Measurements from ENCODE around the gene OR51F2.
"Not testable (repeated sequence)": the region's sequence is repeated elsewhere in the genome, so short reads cannot be mapped to it uniquely, and the experiment has no call there.

Gene OR51F2, protein sequence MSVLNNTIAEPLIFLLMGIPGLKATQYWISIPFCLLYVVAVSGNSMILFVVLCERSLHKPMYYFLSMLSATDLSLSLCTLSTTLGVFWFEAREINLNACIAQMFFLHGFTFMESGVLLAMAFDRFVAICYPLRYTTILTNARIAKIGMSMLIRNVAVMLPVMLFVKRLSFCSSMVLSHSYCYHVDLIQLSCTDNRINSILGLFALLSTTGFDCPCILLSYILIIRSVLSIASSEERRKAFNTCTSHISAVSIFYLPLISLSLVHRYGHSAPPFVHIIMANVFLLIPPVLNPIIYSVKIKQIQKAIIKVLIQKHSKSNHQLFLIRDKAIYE

DNA sequence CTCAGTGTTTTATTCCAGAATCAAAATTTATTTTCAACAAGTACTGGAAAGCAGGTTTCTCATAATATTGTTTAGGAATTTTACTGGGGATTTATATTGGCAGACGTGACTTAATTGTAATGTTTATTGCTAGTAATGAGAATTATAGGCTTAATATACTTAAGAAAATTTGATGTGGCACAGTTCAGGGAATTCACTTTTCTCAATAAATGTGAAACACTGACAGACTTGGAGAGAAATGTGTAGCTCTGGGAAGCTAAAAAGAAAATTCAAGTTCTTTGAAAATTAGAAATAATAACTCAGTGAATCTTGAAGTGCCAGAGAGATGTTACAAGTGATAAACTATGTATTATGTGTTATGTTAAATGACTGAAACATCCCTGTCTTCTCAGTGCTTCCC is at the start of gene OR51F2:
TSS of gene OR51F2 (plus strand) at position 301 of the 400 bp plus-strand sequence. CDS start 101 bp downstream, outside the sequence.
- no peak for DNase-seq

DNA sequence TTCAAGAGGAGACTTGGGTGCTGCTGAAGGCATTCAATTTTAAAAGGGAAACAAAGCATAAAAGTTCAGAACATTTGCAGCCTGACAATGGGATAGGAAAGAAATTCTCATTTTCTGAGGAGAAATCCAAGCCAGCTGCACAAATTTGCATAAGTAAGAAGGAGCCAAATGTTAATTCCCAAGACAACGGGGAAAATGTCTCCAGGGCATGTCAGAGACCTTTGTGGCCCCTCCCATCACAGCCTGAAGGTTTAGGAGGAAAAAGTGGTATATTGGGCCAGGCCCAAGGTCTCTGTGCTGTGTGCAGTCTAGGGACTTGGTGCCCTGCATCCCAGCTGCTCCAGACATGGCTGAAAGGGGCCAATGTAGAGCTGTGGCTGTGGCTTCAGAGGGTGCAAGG is 38.7 kb upstream of the OR51F2 start:
- DNase-seq = no peak

DNA sequence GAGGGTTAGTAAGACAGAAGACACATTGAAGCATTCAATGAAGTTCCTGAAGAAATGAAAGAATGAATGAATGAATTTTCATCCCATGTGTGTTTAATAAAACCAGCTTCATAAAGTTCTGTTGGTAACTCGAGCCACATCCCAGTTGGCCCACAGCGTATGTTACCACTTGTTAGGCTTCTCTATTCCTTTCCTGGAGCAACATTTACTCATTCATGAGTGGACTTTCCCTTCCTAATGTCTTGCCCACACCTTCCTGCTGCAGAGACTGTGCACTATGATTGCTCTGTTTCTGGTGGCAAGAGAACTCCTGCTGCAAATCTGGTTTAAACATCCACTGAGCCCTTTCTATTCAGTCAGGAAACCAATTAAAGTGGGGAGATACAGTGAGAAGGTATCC is 23.9 kb upstream of the OR51F2 start:
- DNase-seq = no peak

DNA sequence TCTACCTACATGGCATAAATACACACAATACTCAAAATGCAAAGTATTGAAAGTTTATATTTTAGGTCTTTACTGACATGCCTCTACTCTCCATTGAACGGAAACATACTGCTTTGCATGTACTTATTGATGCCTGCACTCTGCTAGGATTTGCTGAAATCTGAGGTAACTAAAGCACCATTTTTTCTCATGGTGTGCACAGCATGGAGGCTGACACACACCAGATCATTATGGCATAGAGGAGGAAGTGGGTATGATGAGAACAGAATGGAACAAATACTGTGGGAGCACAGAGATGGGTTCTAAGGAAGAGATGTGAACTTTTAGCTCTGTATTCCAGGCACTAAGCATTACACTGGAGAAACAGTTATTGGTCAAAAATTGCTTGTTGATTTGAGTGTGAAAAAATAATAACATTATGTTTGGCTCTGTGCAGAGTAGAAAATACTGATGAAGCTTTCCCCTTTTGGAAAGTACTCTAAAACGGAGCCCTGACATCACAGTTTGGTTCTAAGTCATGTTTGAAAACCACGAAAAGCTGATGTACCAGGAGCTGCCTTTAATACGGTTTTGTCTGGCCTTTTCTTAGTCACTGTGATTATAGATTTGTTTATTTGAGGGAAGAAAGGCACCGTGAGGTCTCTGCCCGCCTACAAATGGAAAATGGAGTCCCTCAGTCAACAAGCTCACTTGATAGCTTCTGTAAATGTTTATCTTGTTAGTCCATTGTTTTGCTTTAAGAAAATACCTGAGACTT is 22.5 kb upstream of the OR51F2 start:
- no peak for DNase-seq

DNA sequence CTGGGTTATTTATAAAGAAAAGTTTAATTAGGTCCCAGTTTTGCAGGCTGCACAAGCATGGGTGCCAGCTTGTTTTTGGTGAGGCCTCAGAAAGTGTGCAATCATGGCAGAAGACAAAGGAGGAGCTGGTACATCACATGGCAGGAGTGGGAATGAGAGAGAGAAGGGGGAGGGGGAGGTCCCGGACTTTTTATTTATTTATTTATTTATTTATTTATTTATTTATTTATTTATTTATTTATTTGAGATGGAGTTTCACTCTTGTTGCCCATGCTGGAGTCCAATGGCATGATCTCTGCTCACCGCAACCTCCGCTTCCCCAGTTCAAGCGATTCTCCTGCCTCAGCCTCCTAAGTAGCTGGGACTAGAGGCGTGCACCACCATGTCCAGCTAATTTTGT is 19.8 kb upstream of the OR51F2 start:
- not testable (repeated sequence) for DNase-seq

DNA sequence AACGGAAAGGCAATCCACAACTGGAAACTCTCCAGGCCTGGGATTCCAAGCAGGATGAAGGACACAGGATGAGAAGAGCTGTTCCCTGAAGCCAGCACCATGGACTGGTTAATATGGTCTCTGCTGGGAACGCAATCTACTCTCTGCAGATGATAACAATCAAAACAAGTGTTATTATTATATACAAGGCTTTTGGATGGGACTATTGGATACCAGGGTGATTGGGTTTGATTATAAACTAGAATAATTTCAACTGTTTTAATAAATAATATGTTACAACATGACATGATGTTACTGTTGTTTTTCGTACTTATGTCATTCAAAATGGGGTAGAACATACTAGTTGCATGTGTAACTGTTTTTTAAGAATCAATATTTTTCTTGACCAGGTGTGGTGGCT is 16.8 kb upstream of the OR51F2 start, which contains the start of gene OR52R1:
TSS of gene OR52R1 (minus strand) at position 101 of the 400 bp plus-strand sequence. CDS start at position 101, 0 bp downstream.
- DNase-seq = no peak

DNA sequence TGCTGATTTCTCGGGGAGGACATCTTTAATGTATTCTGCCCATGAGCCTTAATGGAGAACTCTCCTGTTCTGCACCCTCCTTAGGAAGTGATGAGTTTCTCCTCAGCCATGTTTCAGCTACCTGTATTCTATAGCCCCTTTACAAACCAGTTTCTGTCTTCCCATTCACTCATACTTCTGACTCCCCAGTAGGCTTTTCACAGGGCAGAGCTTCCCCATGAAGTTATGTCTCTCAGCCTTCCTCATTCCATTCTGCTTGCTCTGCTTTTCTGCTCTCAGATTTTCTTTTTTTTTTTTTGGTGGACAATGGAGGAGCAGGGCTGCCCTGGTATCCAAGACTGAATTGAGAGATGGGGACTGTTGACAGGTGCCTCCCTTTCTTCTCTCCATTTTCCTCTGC is 12.6 kb upstream of the OR51F2 start:
- DNase-seq = no peak

DNA sequence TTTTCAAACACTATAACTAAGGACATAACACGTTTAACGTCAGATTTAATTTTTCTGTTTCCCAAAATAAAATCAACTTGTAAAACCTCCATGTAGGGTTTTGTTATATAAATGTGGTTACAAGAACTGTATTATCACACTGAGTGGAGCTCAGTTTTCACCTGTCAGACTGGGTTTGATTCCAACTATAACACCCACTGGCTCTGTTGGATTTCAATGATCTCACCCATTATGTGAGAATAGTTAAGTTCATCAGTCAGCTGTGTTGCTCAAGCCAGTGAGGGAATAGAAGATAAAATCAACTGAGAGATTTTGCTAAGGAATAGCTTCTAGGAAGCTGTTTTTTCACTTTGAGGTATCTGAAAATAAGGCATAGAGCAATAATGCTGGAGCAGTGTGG is 11.9 kb upstream of the OR51F2 start:
- no peak for DNase-seq

DNA sequence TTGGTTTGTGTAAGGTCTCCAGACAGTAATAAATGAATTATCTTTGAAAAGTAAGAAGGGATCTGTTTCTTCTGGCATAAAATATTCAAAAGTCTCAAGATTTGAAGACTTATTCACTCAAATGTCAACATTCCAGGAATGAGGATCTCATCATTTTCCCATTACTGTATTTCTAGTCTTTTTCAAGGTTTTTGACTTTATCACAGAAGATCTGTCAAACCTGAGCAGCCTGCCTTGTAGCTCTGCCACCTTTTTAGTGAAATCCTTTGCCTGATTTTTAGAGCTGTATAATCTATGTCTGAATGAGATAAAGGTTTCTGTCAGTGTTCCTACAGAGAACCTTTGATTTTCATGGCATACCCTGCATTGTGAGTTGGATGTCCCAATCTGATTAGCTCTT is 4.0 kb downstream of the OR51F2 start:
- no peak for DNase-seq

DNA sequence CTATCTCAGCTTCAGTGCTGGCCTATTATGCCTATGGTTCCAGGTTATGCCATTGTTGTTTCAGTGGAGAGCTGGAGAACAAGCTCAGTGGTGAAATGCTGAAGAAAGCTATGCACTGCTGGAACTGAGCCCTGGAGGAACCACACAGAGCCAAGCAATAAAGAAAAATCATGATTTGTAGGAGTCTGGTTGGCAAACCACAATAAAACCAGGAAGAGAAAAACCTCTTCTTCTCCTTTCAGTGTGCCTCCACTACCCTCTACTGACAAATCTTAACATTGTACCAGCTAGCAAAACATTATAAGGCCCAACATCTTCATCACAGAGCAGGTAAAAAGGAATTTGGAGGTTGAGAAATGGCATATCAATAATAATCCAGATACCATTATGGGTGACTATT is 5.3 kb downstream of the OR51F2 start:
- DNase-seq = no peak

DNA sequence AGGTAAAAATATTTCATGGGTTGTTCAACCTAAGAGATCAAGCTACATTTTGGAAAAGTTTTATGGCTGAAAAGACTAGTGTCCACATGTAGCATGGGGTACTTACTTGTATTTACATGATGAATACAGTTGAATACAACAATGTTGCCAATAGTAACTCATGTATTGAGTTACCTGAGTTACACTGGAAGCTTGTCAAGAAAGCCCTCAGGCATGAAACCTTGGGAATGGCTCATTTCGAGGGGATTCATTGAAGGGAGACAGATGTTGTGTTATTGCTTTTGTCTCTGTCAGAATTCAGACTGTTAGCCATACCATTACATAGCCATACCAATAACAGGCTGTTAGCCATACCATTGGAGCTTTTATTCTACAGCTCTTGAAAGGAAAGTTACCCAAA is 9.2 kb downstream of the OR51F2 start:
- no peak for DNase-seq

DNA sequence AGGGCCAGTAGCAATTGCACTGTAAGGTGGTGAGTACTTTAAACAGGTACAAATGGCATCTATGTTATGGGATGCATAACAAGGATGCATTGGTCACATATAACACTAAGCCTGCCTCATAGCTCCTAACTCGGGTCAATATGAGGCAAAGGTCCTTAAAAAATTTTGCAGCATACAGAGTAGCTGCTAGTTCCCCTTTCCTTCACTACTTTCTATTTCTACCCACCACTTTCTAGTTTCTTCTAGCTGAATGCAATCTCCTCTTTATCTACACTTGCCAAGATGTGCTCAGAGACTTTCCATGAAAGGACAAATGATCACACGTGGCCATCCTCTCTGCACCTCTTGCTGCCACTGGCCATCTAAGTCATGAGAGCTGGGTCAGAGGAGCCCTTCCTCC is 9.8 kb downstream of the OR51F2 start:
- DNase-seq = no peak

DNA sequence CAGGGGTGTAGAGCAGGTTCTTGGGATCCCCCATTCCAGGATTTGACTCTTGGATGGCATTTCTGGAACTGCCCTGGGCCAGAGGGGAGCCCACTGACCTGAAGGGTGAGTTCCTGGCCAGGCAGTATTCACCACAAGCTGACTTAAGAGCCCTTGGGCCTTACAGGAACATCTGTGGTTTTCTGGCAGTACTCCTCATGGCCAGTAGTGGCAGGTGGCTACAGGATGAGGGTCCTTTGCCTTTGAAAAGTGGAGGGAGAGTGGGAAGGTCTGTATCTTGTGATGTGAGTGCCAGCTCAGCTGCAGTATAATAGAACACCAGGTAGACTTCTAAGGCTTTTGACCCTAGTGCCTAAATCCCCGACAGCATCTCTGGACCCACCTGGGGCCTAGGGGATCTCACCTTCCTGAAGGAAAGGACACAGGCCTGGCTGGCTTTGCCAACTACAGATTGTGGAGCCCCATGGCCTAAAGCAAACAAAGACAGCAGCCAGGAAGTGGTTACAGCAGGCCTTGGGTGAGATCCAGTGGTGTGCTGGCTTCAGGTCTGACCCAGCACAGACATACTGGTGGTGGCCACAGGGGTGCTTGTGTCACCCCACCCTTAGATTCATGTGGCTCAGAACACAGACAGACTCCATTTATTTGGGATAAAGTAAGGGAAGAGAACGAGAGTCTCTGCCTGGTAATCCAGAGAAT is 18.9 kb downstream of the OR51F2 start:
- DNase-seq = no peak

DNA sequence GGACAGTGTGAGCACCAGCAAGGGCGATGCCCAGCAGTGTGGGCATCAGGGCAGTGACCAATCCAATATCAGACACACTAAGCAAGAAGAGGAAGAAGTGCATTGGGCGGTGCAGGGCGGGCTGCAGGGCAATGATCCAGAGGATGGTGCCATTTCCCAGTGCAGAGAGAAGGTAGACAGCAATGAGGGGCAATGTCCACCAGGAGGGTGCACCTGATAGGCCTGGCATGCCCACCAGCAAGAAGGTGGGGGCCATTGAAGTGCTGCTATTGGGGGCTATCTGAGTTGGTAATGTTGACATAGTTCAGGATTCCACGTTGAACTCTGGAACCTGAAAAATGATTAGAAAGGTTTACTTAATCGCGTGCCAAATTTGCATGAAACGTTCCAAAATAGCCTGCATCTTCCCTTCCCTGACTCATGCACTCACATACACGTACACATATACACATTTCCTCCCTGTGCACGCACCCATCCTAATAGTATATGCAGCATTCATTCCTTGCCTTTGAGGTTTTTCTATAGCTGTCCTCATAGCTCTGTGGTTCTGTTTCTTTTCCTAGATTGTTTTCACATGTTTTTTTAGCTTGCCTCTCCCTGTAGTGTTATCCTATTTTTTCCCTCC is 27.9 kb downstream of the OR51F2 start, which contains the start of gene OR51S1:
TSS of gene OR51S1 (minus strand) at position 301 of the 625 bp plus-strand sequence. CDS start at position 301, 0 bp downstream.
- no peak for DNase-seq

DNA sequence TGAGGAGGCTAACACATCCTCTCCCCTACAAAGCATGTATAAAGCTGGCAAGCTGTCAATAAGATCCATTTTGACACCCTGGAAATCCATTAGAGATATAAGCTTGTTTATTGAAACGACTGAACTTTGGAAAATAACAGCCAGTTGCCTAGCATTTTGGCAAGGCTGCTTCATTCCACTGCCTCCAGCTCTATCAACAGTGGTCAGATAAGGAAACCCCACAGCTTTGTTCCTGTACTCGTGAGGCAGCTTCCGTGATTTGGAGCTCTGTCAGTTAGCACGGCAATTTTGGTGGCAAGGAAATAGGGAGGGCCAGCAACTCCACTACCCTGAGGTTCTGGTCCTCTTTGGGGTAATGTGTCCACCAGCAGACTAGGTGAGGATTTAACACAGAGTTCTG is 29.9 kb downstream of the OR51F2 start:
- DNase-seq = no peak

DNA sequence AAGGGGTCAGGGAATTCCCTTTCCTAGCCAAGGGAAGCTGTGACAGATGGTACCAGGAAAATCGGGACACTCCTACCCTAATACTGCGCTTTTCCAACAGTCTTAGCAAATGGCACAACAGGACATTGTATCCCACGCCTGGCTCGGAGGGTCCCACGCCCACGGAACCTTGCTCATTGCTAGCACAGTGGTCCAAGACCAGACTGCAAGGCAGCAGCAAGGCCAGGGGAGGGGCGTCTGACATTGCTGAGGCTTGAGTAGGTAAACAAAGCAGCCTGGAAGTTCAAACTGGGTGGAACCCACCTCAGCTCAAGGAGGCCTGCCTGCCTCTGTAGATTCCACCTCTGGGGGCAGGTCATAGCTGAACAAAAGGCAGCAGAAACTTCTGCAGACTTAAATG is 33.2 kb downstream of the OR51F2 start:
- not testable (repeated sequence) for DNase-seq

DNA sequence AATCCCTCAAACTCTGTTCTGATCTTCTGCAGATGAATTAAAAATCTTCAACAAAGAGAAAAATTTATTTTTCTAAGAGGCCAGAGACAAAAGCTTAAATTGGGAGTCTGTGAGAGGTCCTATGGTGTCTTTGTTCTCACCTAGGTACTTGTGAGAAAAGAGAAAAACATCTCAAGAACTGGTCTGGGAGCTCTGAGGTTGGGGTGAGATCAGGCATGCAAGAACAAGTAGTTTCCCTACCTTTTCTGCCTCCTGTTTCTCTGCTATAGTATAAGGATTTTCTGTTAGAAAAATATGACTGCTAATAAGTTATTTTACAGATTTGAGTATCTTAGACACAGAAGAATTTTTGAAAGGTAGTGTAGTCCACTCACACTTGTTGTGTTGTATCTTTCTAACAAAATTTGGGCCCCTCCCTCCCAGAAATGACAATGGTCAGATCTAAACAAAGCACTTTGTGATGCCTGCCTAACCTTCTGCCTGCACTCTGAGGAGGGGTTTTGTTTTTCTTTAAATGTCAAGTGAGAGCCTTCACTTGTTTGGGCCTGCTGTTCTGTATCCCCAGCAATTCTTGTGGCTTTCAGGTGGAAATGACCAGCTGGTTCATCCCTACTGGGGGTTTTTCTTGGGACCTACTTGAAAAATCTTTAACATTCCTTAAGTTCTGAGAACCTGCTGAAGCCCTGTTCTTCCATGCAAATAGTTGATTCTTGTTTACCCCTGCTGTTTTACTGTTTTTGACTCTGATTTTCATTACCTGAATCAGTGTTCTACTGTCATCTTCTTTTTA is 41.5 kb downstream of the OR51F2 start:
- DNase-seq = no peak

DNA sequence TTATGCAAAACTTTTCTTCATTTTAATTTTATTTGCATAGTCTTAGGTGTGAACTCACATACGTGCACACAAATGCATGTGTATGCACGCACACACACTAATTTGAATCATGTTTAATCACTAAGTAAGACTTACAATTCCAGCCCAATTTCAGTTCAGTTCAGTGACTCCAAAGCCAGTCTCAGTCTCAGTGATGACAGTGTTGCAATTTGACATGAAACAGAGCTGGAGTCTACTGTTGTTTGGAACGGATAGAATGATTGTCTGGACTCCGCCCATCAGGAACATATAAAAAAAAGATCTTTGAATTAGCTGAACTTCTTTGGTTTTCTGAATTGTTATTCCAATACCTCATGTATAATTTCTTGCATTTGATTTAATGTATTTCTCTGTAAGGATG is 42.8 kb downstream of the OR51F2 start:
- no peak for DNase-seq

DNA sequence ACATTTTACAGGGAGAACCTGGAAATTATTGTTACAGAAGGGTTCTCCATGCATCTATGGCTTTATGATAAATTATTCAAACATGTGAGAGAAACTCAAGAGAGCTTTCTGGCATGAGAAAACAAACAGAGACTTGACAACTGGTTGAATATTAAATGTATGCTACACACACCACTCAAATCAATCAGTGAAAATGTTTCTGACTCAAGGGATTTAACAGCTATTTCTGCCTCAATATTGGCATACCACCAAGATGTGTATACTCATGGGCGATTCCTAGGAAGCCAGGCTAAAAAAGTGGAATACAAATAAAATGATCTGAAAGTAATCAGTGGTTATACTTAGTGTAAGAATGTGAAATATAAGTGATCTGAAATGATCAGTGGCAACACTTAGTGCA is 44.7 kb downstream of the OR51F2 start:
- no peak for DNase-seq

Data from NCI-H82 (cell line).